Endothelial cell (in vitro differentiated cells): ENCODE measurements around the gene NRN1. TPM values are rescaled to one million over a fixed set of nuclear protein-coding genes. Genes with fewer than 3 reads are reported as not detected.

Experiments used
- DNase-seq: peaks from one replicate; pipeline ENCODE4 v3.0.0; 2021; ENCODE audit warnings: low spot score
- H3K27ac Mint-ChIP-seq: one replicate; pipeline ENCODE4 v1.8.0; 2021; ENCODE audit warnings: mixed read lengths, inconsistent platforms; ENCODE audit not compliant: unreplicated experiment
- H3K27me3 Mint-ChIP-seq: one replicate; pipeline ENCODE4 v1.8.0; 2021; ENCODE audit warnings: mild to moderate bottlenecking, moderate library complexity, mixed read lengths, inconsistent platforms; ENCODE audit not compliant: unreplicated experiment
- H3K36me3 Mint-ChIP-seq: one replicate; pipeline ENCODE4 v1.8.0; 2021; ENCODE audit warnings: mild to moderate bottlenecking, low read depth, mixed read lengths, inconsistent platforms; ENCODE audit not compliant: unreplicated experiment
- H3K4me1 Mint-ChIP-seq: one replicate; pipeline ENCODE4 v1.8.0; 2021; ENCODE audit warnings: mild to moderate bottlenecking, mixed read lengths, inconsistent platforms; ENCODE audit not compliant: unreplicated experiment
- H3K4me3 Mint-ChIP-seq: one replicate; pipeline ENCODE4 v1.8.0; 2021; ENCODE audit warnings: mild to moderate bottlenecking, mixed read lengths, inconsistent platforms; ENCODE audit not compliant: unreplicated experiment
- H3K9me3 Mint-ChIP-seq: one replicate; pipeline ENCODE4 v1.8.0; 2021; ENCODE audit warnings: mixed read lengths, inconsistent platforms; ENCODE audit not compliant: unreplicated experiment
- CTCF ChIP-seq: fragments of 200-600 bp; sonication (generic); IDR thresholded peaks from one replicate; pipeline ENCODE4 v1.5.0; 2021; ENCODE audit warnings: antibody characterized with exemption; ENCODE audit not compliant: unreplicated experiment
- total RNA-seq: library from RNA; stranded (reverse); fragmentation: NEBNext Ultra II Directional; extraction: Animal tissue kit (Norgen Biotek cat#: 25700); gene quantifications from one replicate; pipeline ENCODE4 v1.2.1, GENCODE V29; 2021; ENCODE audit not compliant: unreplicated experiment

The NRN1 gene
- total RNA-seq, 1 donor from 2014 or later = 39.6 TPM

DNA sequence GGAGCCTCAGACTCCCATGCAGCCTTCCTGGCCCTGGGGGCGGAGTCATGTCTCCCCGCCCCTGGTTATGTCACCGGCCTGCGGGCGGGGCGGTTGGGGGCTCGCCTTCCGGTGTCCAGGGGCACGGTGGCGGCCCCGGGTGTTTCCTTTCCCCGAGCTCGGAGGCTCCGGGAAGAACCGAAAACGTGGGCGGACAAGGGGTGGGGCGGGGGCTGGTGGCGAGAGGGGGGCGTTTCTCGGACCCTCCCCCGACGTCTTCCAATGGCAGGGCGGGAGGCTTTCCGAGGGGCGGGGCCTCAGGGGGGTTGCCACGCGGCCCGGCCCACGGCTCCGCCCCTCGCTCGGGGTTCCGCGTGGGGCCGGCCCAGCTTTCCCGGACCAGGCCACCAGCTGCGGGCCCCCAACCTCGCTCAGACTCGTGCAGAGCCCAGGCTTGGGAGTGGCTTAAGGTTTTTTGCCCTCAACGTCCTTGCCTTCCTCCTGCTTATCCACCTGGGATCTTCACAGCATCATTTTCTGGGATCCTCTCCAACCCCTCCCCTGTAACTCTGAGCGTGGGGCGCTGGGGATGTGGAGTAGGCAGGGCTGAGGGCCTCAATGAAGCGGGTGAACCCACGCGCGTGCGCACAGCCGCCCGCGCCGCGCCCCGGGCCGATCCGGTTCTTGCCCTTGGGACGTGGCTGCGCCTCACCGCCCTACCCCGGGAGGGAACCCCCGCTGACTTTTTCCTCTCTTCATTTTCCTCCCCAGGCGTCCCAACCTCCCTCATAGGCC lies 2.1 kb upstream of the NRN1 start:
- H3K36me3 Mint-ChIP-seq = peaks cover 13% of the 10 kb centered on the region
- DNase-seq = peak; percentile 93
- peaks cover 9% of the 10 kb centered on the region for H3K27me3 Mint-ChIP-seq
- H3K27ac Mint-ChIP-seq = peak overlapping the region; percentile 64
- no peaks in the 10 kb centered on the region for H3K9me3 Mint-ChIP-seq
- H3K4me1 Mint-ChIP-seq = peaks cover 36% of the 10 kb centered on the region
- no peak for TF ChIP-seq CTCF
- H3K4me3 Mint-ChIP-seq = peak overlapping the region; percentile 92

GRCh38 chr6:6008089-6008647 lies 1.4 kb upstream of the NRN1 start:
- Mint-ChIP-seq H3K4me3 (peak overlapping the region; percentile 92), H3K4me1 (peaks cover 36% of the 10 kb centered on the region), H3K27ac (peak overlapping the region; percentile 82), H3K36me3 (peaks cover 14% of the 10 kb centered on the region), H3K27me3 (peaks cover 9% of the 10 kb centered on the region), H3K9me3 (no peaks in the 10 kb centered on the region)
- no peak for TF ChIP-seq CTCF
- DNase-seq = no peak

GRCh38 chr6:6007366-6008088 lies 802 bp upstream of the NRN1 start:
- DNase-seq = peak; percentile 54
- TF ChIP-seq CTCF = peak; percentile 33
- peak overlapping the region; percentile 82 for H3K27ac Mint-ChIP-seq
- no peaks in the 10 kb centered on the region for H3K9me3 Mint-ChIP-seq
- peak overlapping the region; percentile 92 for H3K4me3 Mint-ChIP-seq
- H3K36me3 Mint-ChIP-seq = peaks cover 14% of the 10 kb centered on the region
- peaks cover 9% of the 10 kb centered on the region for H3K27me3 Mint-ChIP-seq
- H3K4me1 Mint-ChIP-seq = peaks cover 41% of the 10 kb centered on the region

DNA sequence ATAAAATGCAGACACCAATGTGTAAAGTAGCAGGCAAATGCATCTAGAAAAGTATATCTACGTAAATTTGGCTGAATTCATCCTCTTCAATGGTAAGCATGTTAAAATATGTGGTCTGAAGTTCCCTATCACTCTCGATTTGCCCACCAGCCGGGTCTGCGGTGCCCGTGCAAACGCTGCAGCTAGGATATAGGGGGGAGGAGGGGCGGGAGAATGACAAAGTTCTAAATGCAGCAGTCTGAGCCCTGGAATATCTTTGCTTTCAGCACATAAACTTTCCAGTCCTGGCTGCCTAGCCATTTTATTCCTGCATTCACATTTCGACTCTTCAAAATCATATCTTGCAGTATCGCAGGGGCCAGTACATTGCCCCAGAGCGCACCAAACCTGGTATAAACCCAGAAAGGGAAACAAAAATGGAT lies 708 bp downstream of the NRN1 start:
- Mint-ChIP-seq H3K4me3 (peak overlapping the region; percentile 92), H3K4me1 (peaks cover 49% of the 10 kb centered on the region), H3K9me3 (no peaks in the 10 kb centered on the region), H3K27ac (peak overlapping the region; percentile 72), H3K36me3 (peaks cover 20% of the 10 kb centered on the region), H3K27me3 (peaks cover 16% of the 10 kb centered on the region)
- TF ChIP-seq CTCF = no peak
- DNase-seq = peak; percentile 28
